Endometrium (tissue), 2 donors: ENCODE results near the gene PROC.

Experiments
- FAIRE-seq: peaks from 2 replicates; lab custom pipeline; 2012; peaks lifted over from hg19 to GRCh38; lab: Jason Lieb, UNC
- donor health status: control.
- donor health status: control.

The PROC gene

DNA sequence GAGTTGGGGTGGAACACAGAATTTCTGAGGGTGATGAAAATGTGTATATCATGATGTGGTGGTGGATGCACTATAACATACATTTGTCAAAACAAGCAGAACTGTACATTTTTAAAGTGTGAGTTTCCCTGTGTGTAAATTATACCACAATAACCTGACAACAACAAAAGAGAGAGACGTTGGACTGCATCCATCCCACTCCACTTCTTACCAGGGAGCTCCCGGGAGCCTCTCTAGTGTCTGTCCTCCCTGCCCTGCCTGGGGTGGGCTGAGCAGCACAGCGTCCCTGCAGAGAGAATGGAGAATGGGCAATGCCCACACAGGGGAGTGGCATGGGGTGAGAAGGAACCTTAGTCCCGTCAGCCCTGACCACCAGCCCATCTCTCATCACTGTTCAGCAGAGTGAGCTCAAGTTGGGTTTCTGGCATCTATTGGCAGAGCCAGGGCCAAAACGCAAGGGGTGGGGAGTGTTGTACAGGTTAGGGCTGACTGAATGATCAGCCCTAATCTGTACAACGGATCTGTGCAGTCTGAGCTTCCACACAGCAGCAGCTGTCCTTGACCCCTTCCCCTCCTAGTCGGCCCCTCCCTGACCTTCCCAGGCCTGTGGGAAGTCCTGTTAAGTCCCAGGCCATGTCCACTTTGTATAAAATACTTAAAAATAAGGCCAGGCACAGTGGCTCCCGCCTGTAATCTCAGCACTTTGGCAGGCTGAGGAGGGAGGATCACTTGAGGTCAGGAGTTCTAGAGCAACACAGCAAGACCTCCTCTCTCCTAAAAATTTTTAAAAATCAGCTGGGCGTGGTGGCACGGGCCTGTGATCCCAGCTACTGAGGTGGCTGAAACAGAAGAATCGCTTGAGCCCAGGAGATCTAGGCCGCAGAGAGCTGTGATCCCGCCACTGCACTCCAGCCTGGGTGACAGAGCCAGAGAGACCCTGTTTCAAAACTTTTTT is 3.3 kb upstream of the PROC start:
- FAIRE-seq: no peak

- FAIRE-seq: no peak
These were observed 2.4 kb upstream of the PROC start for GRCh38 chr2:127415593-127416505.

GRCh38 chr2:127416506-127417001 is 1.7 kb upstream of the PROC start:
- no peak for FAIRE-seq

- no peak for FAIRE-seq
These were observed 821 bp upstream of the PROC start for GRCh38 chr2:127417406-127417805.

DNA sequence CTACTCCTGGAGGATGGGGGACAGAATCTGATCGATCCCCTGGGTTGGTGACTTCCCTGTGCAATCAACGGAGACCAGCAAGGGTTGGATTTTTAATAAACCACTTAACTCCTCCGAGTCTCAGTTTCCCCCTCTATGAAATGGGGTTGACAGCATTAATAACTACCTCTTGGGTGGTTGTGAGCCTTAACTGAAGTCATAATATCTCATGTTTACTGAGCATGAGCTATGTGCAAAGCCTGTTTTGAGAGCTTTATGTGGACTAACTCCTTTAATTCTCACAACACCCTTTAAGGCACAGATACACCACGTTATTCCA is 844 bp downstream of the PROC start:
- FAIRE-seq: no peak

- no peak for FAIRE-seq
These were observed 1.3 kb downstream of the PROC start for GRCh38 chr2:127419448-127420038.

DNA sequence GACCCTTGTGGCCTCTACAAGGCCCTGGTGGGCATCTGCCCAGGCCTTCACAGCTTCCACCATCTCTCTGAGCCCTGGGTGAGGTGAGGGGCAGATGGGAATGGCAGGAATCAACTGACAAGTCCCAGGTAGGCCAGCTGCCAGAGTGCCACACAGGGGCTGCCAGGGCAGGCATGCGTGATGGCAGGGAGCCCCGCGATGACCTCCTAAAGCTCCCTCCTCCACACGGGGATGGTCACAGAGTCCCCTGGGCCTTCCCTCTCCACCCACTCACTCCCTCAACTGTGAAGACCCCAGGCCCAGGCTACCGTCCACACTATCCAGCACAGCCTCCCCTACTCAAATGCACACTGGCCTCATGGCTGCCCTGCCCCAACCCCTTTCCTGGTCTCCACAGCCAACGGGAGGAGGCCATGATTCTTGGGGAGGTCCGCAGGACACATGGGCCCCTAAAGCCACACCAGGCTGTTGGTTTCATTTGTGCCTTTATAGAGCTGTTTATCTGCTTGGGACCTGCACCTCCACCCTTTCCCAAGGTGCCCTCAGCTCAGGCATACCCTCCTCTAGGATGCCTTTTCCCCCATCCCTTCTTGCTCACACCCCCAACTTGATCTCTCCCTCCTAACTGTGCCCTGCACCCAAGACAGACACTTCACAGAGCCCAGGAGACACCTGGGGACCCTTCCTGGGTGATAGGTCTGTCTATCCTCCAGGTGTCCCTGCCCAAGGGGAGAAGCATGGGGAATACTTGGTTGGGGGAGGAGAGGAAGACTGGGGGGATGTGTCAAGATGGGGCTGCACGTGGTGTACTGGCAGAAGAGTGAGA is 2.0 kb downstream of the PROC start:
- FAIRE-seq: no peak

GRCh38 chr2:127421116-127421800 is 3.0 kb downstream of the PROC start:
- FAIRE-seq: no peak

- FAIRE-seq: no peak
These were observed 3.8 kb downstream of the PROC start for GRCh38 chr2:127421871-127422558.

GRCh38 chr2:127422559-127423477 is 4.6 kb downstream of the PROC start:
- no peak for FAIRE-seq

- FAIRE-seq: no peak
These were observed 5.2 kb downstream of the PROC start for GRCh38 chr2:127423478-127423843.

- FAIRE-seq: peak; percentile 51
These were observed 5.7 kb downstream of the PROC start for GRCh38 chr2:127423880-127424279.

- no peak for FAIRE-seq
These were observed 6.6 kb downstream of the PROC start for GRCh38 chr2:127424598-127425520.

GRCh38 chr2:127425540-127426490 is 7.6 kb downstream of the PROC start:
- no peak for FAIRE-seq

DNA sequence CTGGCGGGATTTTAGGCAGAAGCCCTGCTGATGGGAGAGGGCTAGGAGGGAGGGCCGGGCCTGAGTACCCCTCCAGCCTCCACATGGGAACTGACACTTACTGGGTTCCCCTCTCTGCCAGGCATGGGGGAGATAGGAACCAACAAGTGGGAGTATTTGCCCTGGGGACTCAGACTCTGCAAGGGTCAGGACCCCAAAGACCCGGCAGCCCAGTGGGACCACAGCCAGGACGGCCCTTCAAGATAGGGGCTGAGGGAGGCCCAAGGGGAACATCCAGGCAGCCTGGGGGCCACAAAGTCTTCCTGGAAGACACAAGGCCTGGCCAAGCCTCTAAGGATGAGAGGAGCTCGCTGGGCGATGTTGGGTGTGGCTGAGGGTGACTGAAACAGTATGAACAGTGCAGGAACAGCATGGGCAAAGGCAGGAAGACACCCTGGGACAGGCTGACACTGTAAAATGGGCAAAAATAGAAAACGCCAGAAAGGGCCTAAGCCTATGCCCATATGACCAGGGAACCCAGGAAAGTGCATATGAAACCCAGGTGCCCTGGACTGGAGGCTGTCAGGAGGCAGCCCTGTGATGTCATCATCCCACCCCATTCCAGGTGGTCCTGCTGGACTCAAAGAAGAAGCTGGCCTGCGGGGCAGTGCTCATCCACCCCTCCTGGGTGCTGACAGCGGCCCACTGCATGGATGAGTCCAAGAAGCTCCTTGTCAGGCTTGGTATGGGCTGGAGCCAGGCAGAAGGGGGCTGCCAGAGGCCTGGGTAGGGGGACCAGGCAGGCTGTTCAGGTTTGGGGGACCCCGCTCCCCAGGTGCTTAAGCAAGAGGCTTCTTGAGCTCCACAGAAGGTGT is 8.5 kb downstream of the PROC start:
- no peak for FAIRE-seq
